Stimulated activated CD4-positive, alpha-beta T cell treated with anti-CD3 and anti-CD28 coated beads, Interleukin-12 subunit alpha, Interleukin-12 subunit beta, amount 100 ng/mL, for 4 hours (primary cell): ENCODE measurements around the gene MAGT1.
A peak's percentile ranks its signal among the peaks of the same experiment; 100 is the strongest.
"Not testable (repeated sequence)": the region's sequence is repeated elsewhere in the genome, so short reads cannot be mapped to it uniquely, and the experiment has no call there.

ENCODE experiments used
- DNase-seq: peaks from one replicate; pipeline ENCODE4 v3.0.0-alpha.2; 2020

MAGT1 gene

DNA sequence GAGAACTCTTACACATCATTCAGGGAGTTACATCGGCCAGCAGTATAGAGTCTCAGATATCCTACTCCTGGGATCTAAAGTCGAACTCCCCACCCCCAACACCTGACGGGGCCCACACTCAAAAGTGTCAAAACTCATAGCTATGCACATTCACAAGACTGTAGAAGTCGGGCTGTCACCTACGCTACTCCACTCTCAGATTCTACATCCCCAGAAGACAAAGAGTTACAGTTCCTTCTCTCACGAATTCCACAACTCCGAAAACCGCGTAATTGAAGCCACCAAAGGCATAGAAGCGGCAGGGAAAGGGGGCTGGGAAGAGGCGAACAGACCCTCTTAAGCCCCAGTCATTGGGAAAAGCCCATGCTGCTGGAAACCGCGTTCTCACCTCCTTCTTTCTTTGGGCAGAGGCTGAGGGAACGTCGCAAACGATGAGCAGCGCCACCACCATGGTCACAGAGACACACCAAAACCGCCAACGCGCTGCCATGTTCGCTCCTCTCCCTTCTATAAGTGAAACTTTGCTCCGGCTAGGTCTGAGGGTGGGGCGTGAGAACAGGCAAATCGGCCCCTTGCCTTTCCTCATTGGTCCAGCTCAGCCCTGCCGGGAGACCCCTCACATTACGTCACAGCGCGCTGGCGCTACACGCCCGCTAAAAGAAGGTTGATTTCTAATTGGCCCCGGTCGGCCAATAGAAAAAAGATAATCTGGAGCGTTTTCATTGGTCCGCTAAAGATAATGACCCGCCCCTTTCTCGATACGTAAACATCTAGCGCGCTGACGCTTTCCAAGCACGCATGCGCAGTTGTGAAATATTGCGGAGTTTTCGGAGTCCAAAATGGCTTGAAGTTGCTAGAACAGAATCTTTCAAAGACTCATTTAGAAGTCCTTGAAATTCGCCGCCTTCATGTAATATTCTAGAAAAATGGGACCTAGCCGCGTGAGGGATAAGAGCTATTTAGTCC lies at the start of gene MAGT1:
Gene MAGT1, minus strand, starts transcription at position 515 of the 966 bp plus-strand sequence. Its CDS starts 25 bp downstream, at position 490.
- DNase-seq = peak; percentile 72

GRCh38 chrX:77945031-77945430 lies 49.8 kb upstream of the MAGT1 start:
- not testable (repeated sequence) for DNase-seq

GRCh38 chrX:77938083-77938680 lies 42.9 kb upstream of the MAGT1 start:
- DNase-seq = no peak

DNA sequence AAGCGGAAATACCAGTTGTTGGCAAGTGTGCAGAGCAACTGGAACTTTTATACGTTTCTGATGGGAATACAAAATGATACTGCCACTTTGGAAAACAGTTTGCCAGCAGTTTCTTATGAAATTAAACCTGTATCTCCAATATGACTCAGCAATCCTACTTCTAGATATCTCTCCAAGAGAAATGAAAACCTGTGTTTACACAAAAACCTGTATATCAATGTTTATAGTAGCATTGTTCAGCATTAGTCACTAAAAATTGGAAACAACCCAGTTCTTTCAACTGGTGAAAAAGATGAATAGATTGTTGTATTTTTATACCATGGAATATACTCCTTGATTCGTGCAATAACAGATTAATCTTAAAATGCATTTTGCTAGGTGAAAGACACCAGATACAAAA lies 42.1 kb upstream of the MAGT1 start:
- no peak for DNase-seq

DNA sequence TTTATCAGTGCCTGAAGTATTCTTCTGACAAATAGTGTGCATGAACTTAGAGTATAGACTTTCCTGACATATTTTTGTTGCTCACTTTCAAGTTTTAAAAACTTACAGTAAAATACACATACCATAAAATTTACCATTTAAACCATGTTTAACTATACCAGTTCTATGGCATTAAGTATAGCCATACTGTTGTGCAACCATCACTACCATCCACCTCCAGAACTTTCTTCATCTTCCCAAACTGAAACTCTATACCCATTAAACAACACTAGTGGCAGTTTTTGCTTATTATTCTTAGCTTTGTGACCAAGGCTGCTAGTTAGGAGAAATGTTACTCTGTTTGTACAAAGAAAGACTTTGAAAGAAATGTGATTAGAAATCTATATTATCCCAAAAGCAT lies 41.1 kb upstream of the MAGT1 start:
- DNase-seq = no peak

- no peak for DNase-seq
Observed at GRCh38 chrX:77935886-77936285, 40.7 kb upstream of the MAGT1 start.

DNA sequence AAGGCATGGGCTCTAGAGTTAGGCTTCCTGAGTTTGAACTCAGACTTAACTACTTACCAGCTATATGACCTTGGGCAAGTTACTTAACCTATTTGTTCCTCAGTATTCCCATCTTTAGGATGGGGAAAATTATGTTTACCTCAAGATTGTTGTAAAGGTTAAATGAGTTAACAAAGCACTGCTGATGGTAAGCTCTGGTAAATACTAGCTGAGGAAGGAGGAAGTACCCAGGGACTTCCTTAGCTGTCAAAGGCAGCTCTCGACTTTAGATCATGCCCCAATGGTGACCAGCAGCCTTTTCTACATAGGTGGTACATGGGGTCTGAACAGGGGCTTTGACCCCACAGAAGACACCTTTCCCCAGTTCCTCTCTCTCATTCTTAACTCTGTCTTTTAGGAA lies 35.3 kb upstream of the MAGT1 start:
- DNase-seq = no peak

DNA sequence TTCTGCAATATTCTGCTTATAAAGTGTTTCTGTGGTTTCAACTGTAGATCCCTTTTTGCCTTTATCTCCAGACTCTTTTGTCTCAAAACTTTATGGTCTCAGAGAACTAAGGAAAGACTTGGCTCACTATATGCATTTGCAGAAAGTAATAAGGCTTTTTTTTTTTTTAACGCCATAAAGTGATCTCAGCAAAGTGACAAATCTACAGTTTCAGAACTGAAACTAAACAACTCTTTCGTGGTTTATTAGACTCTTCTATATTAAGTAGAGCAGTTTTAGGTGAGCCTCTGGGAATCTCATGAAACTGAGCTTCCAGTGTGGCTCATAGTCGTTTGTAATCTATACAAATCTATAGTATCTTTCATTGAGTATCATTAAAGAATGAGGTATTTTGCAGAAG lies 30.5 kb upstream of the MAGT1 start:
- DNase-seq = no peak

DNA sequence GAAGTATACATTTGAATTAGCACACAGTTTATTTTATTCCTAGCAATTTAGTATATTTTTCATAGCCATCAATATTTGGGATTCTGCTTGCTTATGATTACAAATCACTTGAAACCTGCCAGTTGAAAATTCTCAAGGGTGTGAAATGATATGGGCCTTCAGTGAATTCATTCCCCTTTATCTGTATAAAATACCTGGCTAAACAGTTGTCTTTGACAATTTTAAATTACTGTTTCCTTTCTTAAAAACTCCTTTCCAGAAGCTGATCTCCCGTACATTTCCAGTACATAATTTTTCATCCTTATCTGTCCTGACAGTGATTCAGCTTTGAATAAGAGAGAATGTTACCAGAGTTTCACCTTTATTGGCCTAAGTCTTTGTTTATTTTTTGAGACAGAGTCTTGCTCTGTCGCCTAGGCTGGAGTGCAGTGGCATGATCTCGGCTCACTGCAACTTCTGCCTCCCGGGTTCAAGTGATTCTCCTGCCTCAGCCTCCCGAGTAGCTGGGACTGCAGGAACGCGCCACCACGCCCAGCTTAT lies 29.2 kb upstream of the MAGT1 start:
- no peak for DNase-seq

DNA sequence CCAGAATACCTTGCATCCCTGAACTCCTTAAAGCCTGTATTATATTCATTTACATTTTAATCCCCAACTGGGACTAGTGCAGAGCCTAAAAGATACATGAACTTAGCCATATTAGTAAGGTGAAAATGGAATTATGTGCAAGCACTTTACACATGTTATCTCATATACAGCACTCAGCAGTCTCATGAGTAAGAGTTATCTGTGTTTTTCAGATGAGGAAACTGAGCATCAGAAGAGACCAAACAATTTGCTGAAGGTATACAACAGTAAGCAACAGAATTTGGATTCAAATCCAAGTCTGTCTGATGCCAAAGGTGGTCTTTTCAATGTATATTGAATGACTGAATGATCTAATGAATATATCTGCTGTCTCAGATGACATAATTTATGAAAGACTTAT lies 27.6 kb upstream of the MAGT1 start:
- no peak for DNase-seq

GRCh38 chrX:77919370-77919769 lies 24.1 kb upstream of the MAGT1 start:
- DNase-seq = not testable (repeated sequence)

GRCh38 chrX:77918568-77918967 lies 23.3 kb upstream of the MAGT1 start:
- DNase-seq = no peak

GRCh38 chrX:77917294-77917933 lies 22.2 kb upstream of the MAGT1 start:
- no peak for DNase-seq

DNA sequence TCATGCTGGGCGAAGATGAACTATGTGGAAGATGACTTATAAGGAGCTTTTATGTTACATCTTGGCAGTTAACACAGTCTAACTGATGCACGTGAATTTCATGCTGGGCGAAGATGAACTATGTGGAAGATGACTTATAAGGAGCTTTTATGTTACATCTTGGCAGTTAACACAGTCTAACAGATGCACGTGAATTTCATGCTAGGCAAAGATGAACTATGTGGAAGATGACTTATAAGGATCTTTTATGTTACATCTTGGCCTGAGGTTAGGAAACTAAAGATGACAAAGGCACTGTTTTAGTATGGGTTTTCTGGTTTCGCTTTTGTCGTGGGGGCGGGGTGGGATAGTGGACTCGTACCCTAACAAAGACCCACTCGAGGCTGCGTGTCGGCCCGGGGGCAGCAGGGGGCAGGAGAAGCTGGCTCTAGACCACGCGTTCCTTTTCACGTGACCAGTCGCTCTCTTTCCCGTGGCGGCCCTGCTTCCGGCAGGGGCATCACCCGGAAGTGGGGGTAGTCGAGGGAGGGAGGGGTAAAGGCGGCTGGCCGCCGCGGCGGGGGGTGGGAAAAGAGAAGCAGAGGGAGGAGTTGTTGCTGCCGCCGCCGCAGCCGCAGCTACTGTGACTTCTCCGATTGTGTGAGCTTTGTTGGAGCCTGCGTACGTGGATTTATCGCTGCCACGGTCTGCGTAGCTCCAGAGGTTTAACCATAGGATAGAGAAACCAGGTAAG lies 15.0 kb upstream of the MAGT1 start, which contains the start of gene ATP7A:
Gene ATP7A, plus strand, starts transcription at position 586 of the 733 bp plus-strand sequence. CDS start 60,949 bp downstream, outside the sequence.
- DNase-seq = peak; percentile 79

GRCh38 chrX:77901506-77901905 lies 6.3 kb upstream of the MAGT1 start:
- no peak for DNase-seq

DNA sequence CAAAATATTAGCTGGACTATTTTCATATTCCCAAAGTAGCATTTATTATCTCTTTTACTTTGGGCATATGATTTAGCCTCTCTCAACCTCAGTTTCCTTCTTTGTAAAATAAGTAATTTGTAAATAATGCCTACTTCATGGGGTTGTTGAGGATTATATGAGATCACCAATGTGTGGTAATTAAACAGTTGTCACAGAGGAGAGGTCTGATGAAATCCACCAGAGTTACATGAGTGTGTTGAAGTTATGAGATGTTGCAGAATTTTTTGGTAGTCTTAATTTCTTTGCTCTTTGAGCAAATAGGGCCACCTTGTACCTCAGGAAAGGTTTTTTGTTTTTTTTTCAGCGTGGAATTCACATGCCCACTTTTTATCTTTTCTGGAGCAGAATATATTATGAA lies 5.5 kb upstream of the MAGT1 start:
- no peak for DNase-seq

DNA sequence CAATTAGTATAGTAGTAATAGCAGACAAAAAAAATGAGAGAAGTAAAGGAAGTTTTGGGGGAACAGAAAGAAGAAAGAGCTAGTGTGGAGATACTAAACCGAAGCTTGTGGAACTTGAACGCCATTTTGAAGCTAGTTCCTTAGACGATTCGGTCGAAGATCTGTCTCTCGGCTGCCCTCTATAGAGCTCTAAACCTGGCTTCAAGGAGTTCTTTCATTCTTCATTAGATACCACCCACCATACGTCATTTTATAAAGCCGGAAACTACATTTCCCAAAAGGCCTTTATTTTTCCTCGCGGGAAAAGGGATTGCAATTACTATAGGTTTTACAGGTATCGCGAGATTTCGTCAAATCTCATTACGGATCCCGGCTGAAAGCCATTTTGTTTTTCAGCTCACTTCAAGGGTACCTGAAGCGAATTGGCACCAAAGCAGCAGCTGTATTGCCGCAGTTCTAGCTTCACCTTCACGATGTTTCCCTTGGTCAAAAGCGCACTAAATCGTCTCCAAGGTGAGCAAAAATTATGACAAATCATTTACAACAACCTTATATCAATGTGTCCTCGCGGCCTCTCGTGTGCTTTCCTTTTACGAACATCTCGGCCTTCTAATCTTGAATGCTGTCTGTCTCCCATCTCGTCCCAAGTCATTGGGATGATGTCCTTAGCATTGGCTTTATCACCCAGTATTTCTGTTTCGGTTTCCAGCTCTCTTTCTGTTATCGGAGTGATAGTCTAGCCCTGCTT lies 4.0 kb upstream of the MAGT1 start, which contains the start of gene COX7B:
Gene COX7B, plus strand, starts transcription at position 388 of the 748 bp plus-strand sequence. Its CDS starts 86 bp downstream, at position 474.
- DNase-seq = peak; percentile 7

GRCh38 chrX:77893713-77894112 lies 1.5 kb downstream of the MAGT1 start:
- DNase-seq = no peak

GRCh38 chrX:77892887-77893286 lies 2.3 kb downstream of the MAGT1 start:
- DNase-seq = no peak

GRCh38 chrX:77881418-77881817 lies 13.8 kb downstream of the MAGT1 start:
- DNase-seq = not testable (repeated sequence)

GRCh38 chrX:77875372-77875771 lies 19.9 kb downstream of the MAGT1 start:
- DNase-seq = no peak

GRCh38 chrX:77831544-77831943 lies 63.7 kb downstream of the MAGT1 start:
- DNase-seq = not testable (repeated sequence)
